Adrenal gland (tissue), 12 donors: ENCODE data around the gene KCNJ18. TPM values are rescaled to one million over a fixed set of nuclear protein-coding genes. Genes with fewer than 3 reads are reported as not detected.
"Not testable (repeated sequence)": the region's sequence is repeated elsewhere in the genome, so short reads cannot be mapped to it uniquely, and the experiment has no call there.

Experiments
- DNase-seq, 7 donors: peaks; one replicate each; pipeline ENCODE4 v3.0.0-alpha.2; 2019 to 2020
- H3K27ac ChIP-seq, 5 donors: fragments of 200-600 bp; sonication (generic) in 4 of 5; 1 replicate in 3 of 5; 2 replicates in 2 of 5; pipeline versions ENCODE4 v1.5.1 to v1.8.0; 2016 to 2020; ENCODE audit warnings: mild to moderate bottlenecking in 1 of 5
- H3K27me3 ChIP-seq: fragments of 200-600 bp; 2 replicates; pipeline ENCODE4 v1.8.0; 2021
- H3K36me3 ChIP-seq, 2 donors: fragments of 200-600 bp; replicated peaks in 1 of 2; 1 replicate in 1 of 2; 2 replicates in 1 of 2; pipeline versions ENCODE4 v1.5.1 to v1.8.0; 2018 to 2022
- H3K4me1 ChIP-seq, 2 donors: fragments of 200-600 bp; replicated peaks in 1 of 2; 1 replicate in 1 of 2; 2 replicates in 1 of 2; pipeline versions ENCODE4 v1.5.1 to v1.8.0; 2018 to 2021
- H3K4me3 ChIP-seq, 4 donors: fragments of 200-600 bp; sonication (generic) in 3 of 4; one replicate each; pipeline ENCODE4 v1.5.1; 2016 to 2018
- H3K9me3 ChIP-seq, 3 donors: fragments of 200-600 bp; sonication (generic) in 1 of 3; replicated peaks in 1 of 3; 1 replicate in 2 of 3; 2 replicates in 1 of 3; pipeline versions ENCODE4 v1.5.1 to v1.8.0; 2016 to 2021
- CTCF ChIP-seq, 6 experiments: fragments of 450-650 bp in 4 of 6; fragments of 200-600 bp in 2 of 6; sonication (generic) in 1 of 6; IDR thresholded peaks; 1 replicate in 5 of 6; 2 replicates in 1 of 6; pipeline versions ENCODE4 v1.5.1 to v1.8.0; 2016 to 2021; ENCODE audit warnings: antibody characterized with exemption in 6 of 6, mild to moderate bottlenecking in 2 of 6, moderate library complexity in 1 of 6
- POLR2A ChIP-seq, 2 donors: fragments of 450-650 bp; IDR thresholded peaks; one replicate each; pipeline ENCODE4 v1.6.1; 2017; ENCODE audit warnings: antibody characterized with exemption in 2 of 2, mild to moderate bottlenecking in 2 of 2, moderate library complexity in 1 of 2
- WGBS, 4 donors: extraction: QIAGEN DNeasy Blood & Tissue Kit in 2 of 4; methylation state at CpG; one replicate each; pipeline versions ENCODE4 v1.1.5 to v1.1.7; 2013 to 2017; 5-methylcytosine and 5-hydroxymethylcytosine counted together
- intact Hi-C, 2 donors: fragments of 100-400 bp; cut with DNase I; formaldehyde crosslinking; loops; one replicate each; pipeline versions ENCODE4 v1.14.1 to v1.15.0; 2022 to 2023
- polyA plus RNA-seq, 3 donors: library from polyadenylated mRNA; stranded (reverse); fragments of 200-250 nt in 2 of 3; fragments of 350-450 nt in 1 of 3; fragmentation: Illumina TruSeq in 1 of 3; extraction: RNeasy Lipid Tissue Mini Kit (QIAGEN cat#74804) in 1 of 3; gene quantifications; one replicate each; pipeline ENCODE4 v1.2.3, GENCODE V29; 2013 to 2014
- total RNA-seq, 9 donors: library from RNA; depleted of rRNA in 4 of 9; stranded (reverse); fragments of >200 nt in 4 of 9; fragments of 120-200 nt in 1 of 9; fragmentation: NEBNext Ultra II Directional in 1 of 9; extraction: Animal tissue kit (Norgen Biotek cat#: 25700) in 1 of 9; gene quantifications; one replicate each; pipeline versions ENCODE4 v1.1.0 to v1.2.4, GENCODE V29; 2013 to 2023
- donor health status: healthy with polysubstance abuse.
- donor health status: Bipolar disorder and iron deficiency.
- donor health status: DM: yes; HTN: yes; CAD: no.
- donor health status: DM: no; HTN: no; CAD: no.
- donor health status: DM: no; HTN: no; CAD: no.
- donor health status: DM: yes; HTN: yes; CAD: no.

KCNJ18 gene
- total and polyA plus RNA-seq, 12 donors, result not detected

DNA sequence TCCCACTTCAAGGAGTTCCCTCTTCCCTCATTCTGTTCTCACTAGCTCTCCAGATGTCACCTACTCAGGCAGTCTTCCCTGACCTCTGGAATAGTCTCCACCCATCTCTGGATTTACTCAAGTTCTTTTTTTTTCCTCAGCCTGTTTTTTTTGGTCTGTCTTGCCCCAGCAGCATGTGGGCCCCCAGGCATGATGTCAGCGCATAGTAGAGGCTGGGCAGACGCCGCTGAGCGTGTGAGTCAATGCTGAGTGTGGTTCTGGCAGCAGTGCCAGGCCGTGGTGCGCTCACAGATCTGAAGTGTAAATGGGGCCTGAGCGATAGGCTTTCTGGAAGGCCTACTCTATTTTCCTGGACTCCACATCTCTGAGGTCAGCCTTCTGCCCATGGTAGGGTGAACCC, 2.7 kb upstream of the KCNJ18 start:
- WGBS, 4 donors, result 59 to 77% (median 65%) methylated on average over 7 of the region's 7 CpGs
- TF ChIP-seq CTCF (IDR thresholded peaks at IDR 0.05) (no peak), POLR2A (IDR thresholded peaks at IDR 0.05) (no peak)
- Histone ChIP-seq H3K36me3 (no peaks in the 10 kb centered on the region), H3K9me3 (no peaks in the 10 kb centered on the region), H3K27me3 (no peaks in the 10 kb centered on the region), H3K4me3 (no peak overlapping the region), H3K4me1 (no peaks in the 10 kb centered on the region), H3K27ac (no peak overlapping the region)
- DNase-seq, result peak in 4 of 7 donors; percentile 52 to 78 (median 62)
- intact Hi-C loops, result loop anchor here (5.0 to 10.0 kb wide), 2 partner anchors 285 to 287 kb away; no protein-coding TSS in a partner anchor

DNA sequence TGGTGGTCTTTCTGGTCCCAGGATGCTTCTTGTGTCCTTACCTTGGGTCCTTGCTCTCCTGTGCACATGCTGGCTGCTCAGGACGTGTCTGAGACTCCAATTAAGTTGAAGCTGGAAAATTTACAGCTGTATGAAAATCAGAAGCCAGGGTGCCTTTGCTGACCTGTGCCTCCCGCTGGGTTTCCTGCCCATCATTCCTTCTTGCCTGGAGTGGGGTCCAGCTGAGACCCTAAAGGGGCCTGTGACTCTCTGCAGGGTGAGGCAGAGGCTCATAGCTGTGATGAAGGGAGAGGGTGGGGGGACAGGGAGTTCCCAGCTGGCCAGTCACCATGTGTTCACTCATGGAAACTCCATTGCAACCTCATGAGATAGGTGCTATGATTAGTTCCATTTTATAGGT, 1.5 kb upstream of the KCNJ18 start:
- not testable (repeated sequence) for H3K27me3 ChIP-seq, DNase-seq, H3K4me3 ChIP-seq, H3K4me1 ChIP-seq, H3K27ac ChIP-seq, H3K9me3 ChIP-seq, H3K36me3 ChIP-seq
- 59 to 68% (median 64%) methylated on average over 2 of the region's 2 CpGs for WGBS, 4 donors
- intact Hi-C loops, result loop anchor here in 1 of 2 donors (10.0 kb wide), 1 partner anchor 286 kb away; no protein-coding TSS in a partner anchor

DNA sequence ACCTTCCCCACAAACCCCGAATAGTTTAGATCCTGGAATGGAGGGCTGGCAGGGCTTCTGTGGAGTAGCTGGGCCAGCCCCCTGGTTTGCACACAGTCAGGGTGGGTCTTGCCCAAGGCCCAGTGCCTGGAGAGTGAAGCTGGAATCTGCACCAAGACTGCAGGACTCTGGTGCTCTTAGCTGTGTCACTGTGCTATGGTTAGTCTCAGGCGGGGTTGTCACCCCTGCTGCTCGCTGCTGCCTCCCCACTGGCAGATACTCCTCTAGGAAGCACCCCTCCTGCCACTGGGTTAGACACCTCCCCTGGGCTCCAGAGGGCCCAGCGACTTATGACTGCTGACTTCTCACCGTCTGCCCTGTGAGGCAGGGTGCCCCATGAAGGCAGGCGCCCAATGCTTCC, 842 bp upstream of the KCNJ18 start:
- not testable (repeated sequence) for H3K27me3 ChIP-seq, H3K27ac ChIP-seq, H3K9me3 ChIP-seq, H3K4me1 ChIP-seq, H3K36me3 ChIP-seq, H3K4me3 ChIP-seq
- 77 to 85% (median 82%) methylated on average over 1 to 6 of the region's 6 CpGs for WGBS, 4 donors
- peak in 1 of 7 donors; percentile 1 for DNase-seq
- intact Hi-C loops, result loop anchor here in 1 of 2 donors (10.0 kb wide), 1 partner anchor 287 kb away; no protein-coding TSS in a partner anchor

- 56 to 77% (median 71%) methylated on average over 3 to 12 of the region's 12 CpGs for WGBS, 4 donors
- intact Hi-C loops, result loop anchor here in 1 of 2 donors (10.0 kb wide), 1 partner anchor 288 kb away; no protein-coding TSS in a partner anchor
- not testable (repeated sequence) for H3K9me3 ChIP-seq, H3K27me3 ChIP-seq, H3K27ac ChIP-seq, H3K4me1 ChIP-seq, H3K4me3 ChIP-seq, H3K36me3 ChIP-seq
- peak in 1 of 7 donors; percentile 2 for DNase-seq
Observed at GRCh38 chr17:21692704-21693065, 362 bp downstream of the KCNJ18 start.

DNA sequence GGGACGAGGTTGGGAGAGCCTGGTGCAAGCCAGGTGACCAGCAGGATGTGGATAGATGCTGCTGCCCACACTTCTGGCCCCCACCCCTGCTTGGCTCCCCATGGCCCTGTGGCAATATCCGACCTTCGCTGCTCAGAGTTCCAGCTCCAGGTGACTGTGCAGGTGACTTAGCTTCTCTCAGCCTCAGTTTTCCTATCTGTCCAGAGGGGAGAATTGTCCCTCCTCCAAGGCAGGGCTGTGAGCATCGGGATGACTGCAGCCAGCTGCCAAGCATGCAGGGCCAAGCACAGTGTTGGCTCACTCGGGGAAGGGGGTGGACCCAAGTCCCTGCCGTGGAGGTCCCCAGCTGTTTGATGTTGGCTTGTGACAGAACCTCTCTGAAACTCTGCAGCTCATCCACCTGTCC, 1.1 kb downstream of the KCNJ18 start:
- not testable (repeated sequence) for H3K36me3 ChIP-seq, H3K9me3 ChIP-seq, H3K27ac ChIP-seq, H3K27me3 ChIP-seq, H3K4me1 ChIP-seq, H3K4me3 ChIP-seq
- 60 to 72% (median 70%) methylated on average over 3 to 6 of the region's 6 CpGs for WGBS, 4 donors
- intact Hi-C loops, result loop anchor here in 1 of 2 donors (10.0 kb wide), 1 partner anchor 289 kb away; no protein-coding TSS in a partner anchor
- DNase-seq, result peak in 1 of 7 donors; percentile 1

- WGBS, 4 donors, result 55 to 71% methylated on average over 3 of the region's 4 CpGs; no CpG with 5 or more reads in 2 of the 4 donors
- intact Hi-C loops, result loop anchor here in 1 of 2 donors (10.0 kb wide), 1 partner anchor 289 kb away; no protein-coding TSS in a partner anchor
- not testable (repeated sequence) for H3K4me3 ChIP-seq, H3K36me3 ChIP-seq, H3K27me3 ChIP-seq, H3K4me1 ChIP-seq, H3K27ac ChIP-seq, H3K9me3 ChIP-seq
- peak in 1 of 7 donors; percentile 6 for DNase-seq
Observed at GRCh38 chr17:21693937-21694336, 1.6 kb downstream of the KCNJ18 start.

- not testable (repeated sequence) for H3K4me3 ChIP-seq, H3K36me3 ChIP-seq, H3K9me3 ChIP-seq, H3K27me3 ChIP-seq, DNase-seq, H3K27ac ChIP-seq, H3K4me1 ChIP-seq
- intact Hi-C loops, result loop anchor here in 1 of 2 donors (10.0 kb wide), 1 partner anchor 291 kb away; no protein-coding TSS in a partner anchor
- WGBS, 4 donors, result 77 to 93% (median 85%) methylated on average over 1 to 3 of the region's 3 CpGs
Observed at GRCh38 chr17:21696227-21696626, 3.9 kb downstream of the KCNJ18 start.

DNA sequence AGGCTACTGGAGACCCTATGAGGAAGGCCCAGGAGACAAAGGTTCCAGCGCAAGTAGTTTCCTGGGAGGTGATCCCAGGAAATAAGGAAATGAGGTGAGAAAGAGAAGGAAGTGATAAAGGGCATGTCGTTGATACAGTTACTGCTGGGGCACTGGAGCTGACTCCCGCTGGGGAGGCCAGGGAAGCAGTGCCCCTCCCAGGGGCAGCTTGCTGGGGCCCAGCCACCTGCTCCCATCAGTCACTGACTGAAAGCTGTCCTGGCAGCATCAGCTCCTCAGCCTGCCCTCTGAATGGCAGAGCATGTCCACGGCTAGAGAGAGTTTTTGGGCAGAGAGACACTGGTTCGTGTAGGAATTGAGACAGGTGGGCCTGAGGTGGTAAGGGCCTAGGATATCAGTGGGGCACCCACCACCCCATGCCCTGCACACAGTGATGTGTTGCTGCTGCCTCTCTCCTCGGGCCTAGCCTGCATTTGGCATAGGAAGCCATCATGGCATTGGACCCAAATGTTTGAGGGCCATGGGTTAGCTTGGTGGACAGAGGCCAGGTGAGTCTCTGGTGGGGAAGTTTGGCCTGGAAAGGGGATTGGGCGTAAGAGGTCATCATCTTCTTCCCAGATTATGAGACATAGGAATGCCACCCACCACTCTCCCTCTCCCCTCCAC, 4.7 kb downstream of the KCNJ18 start:
- 57 to 72% (median 68%) methylated on average over 6 to 7 of the region's 7 CpGs for WGBS, 4 donors
- not testable (repeated sequence) for DNase-seq, H3K9me3 ChIP-seq, H3K27me3 ChIP-seq, H3K4me3 ChIP-seq, H3K36me3 ChIP-seq, H3K27ac ChIP-seq, H3K4me1 ChIP-seq
- intact Hi-C loops, result loop anchor here in 1 of 2 donors (10.0 kb wide), 1 partner anchor 292 kb away; no protein-coding TSS in a partner anchor

DNA sequence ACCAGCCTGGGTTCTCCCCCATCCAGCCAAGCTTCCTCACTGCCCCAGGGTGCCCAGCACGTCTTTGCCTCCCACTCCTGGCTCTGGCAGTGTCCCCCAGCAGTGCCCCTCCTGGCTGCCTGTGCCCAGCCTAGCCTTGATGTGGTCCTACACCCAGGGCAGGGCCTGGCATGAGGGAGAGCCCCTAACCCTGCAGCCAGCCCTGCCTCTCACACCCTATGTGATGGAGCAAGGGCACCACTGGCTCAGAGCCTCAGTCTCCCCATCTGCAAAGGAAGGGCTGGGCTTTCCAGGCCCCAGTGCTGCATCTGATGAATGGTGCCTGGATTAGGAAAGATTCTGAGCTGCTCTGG, 5.2 kb downstream of the KCNJ18 start:
- intact Hi-C loops, result loop anchor here in 1 of 2 donors (10.0 kb wide), 1 partner anchor 293 kb away; no protein-coding TSS in a partner anchor
- not testable (repeated sequence) for H3K27ac ChIP-seq, DNase-seq, H3K36me3 ChIP-seq, H3K27me3 ChIP-seq, H3K9me3 ChIP-seq, H3K4me1 ChIP-seq, H3K4me3 ChIP-seq
- WGBS, 4 donors, result 38 to 44% (median 40%) methylated on average over 1 of the region's 1 CpG

- H3K27me3 ChIP-seq, H3K4me3 ChIP-seq, H3K9me3 ChIP-seq, H3K4me1 ChIP-seq, H3K27ac ChIP-seq, DNase-seq, H3K36me3 ChIP-seq: not testable (repeated sequence)
- intact Hi-C loops, result loop anchor here in 1 of 2 donors (10.0 kb wide), 1 partner anchor 294 kb away; no protein-coding TSS in a partner anchor
- 81 to 86% (median 83%) methylated on average over 14 to 19 of the region's 20 CpGs for WGBS, 4 donors
Observed at GRCh38 chr17:21698437-21699075, 6.2 kb downstream of the KCNJ18 start.
